NOMO-1 treated with DMSO at 0.1 percent for 48 hours (cell line): ENCODE measurements around the gene TMEM120A.

Source experiments
- DNase-seq: peaks from one replicate; lab custom pipeline; 2025; ENCODE audit not compliant: unreplicated experiment; lab: John Stamatoyannopoulos, UW

The TMEM120A gene

GRCh38 chr7:75995996-75996395, 1.6 kb upstream of the TMEM120A start:
- DNase-seq, result no peak

GRCh38 chr7:75995052-75995471, 667 bp upstream of the TMEM120A start:
- DNase-seq, result no peak

GRCh38 chr7:75993689-75994387, 557 bp downstream of the TMEM120A start:
- no peak for DNase-seq

- DNase-seq, result no peak
Observed at GRCh38 chr7:75992083-75992755, 2.2 kb downstream of the TMEM120A start.

GRCh38 chr7:75991531-75992082, 2.8 kb downstream of the TMEM120A start:
- no peak for DNase-seq

- no peak for DNase-seq
Observed at GRCh38 chr7:75989500-75990388, 4.7 kb downstream of the TMEM120A start.

GRCh38 chr7:75988568-75989499, 5.6 kb downstream of the TMEM120A start:
- DNase-seq, result no peak

GRCh38 chr7:75987805-75988567, 6.4 kb downstream of the TMEM120A start:
- no peak for DNase-seq

- no peak for DNase-seq
Observed at GRCh38 chr7:75987026-75987804, 7.2 kb downstream of the TMEM120A start.

- no peak for DNase-seq
Observed at GRCh38 chr7:75986147-75986781, 8.1 kb downstream of the TMEM120A start.

GRCh38 chr7:75985518-75986146, 8.8 kb downstream of the TMEM120A start:
- DNase-seq, result no peak

- DNase-seq, result no peak
Observed at GRCh38 chr7:75985009-75985517, 9.3 kb downstream of the TMEM120A start.

GRCh38 chr7:75984130-75985008, 10.0 kb downstream of the TMEM120A start:
- no peak for DNase-seq

GRCh38 chr7:75983471-75984129, 10.8 kb downstream of the TMEM120A start:
- DNase-seq, result no peak

- no peak for DNase-seq
Observed at GRCh38 chr7:75982306-75983064, 11.9 kb downstream of the TMEM120A start.
